ENCODE measurements around the gene HEATR3. TPM values are rescaled to one million over a fixed set of nuclear protein-coding genes. Genes with fewer than 3 reads are reported as not detected.

Gene HEATR3
- total and polyA plus RNA-seq, 3 donors from 2014 or later = 13.5 to 51.2 (median 44.0) TPM

- Histone ChIP-seq H3K4me3 (no peak overlapping the region), H3K9me3 (no peaks in the 10 kb centered on the region), H3K4me1 (no peaks in the 10 kb centered on the region), H3K27me3 (no peaks in the 10 kb centered on the region), H3K36me3 (ENCODE audit: low read depth, missing control alignments) (no peaks in the 10 kb centered on the region), H3K27ac (no peak overlapping the region)
- 89 to 95% methylated on average over 6 of the region's 6 CpGs for WGBS, 2 donors
- no peak for DNase-seq
- TF ChIP-seq POLR2A (IDR thresholded peaks at IDR 0.05) = no peak
- intact Hi-C loops (cut with DNase I; ENCODE audit: low total_unique reads) = no loop called here
Observed at GRCh38 chr16:50046853-50047252, 18.9 kb upstream of the HEATR3 start.

GRCh38 chr16:50047864-50048263, 17.9 kb upstream of the HEATR3 start:
- intact Hi-C loops (cut with DNase I; ENCODE audit: low total_unique reads) = no loop called here
- 69 to 82% methylated on average over 2 of the region's 2 CpGs for WGBS, 2 donors
- no peak for DNase-seq
- Histone ChIP-seq H3K4me1 (no peaks in the 10 kb centered on the region), H3K9me3 (no peaks in the 10 kb centered on the region), H3K27me3 (no peaks in the 10 kb centered on the region), H3K36me3 (ENCODE audit: low read depth, missing control alignments) (no peaks in the 10 kb centered on the region), H3K4me3 (no peak overlapping the region), H3K27ac (no peak overlapping the region)
- TF ChIP-seq CTCF (IDR thresholded peaks at IDR 0.05) (no peak), POLR2A (IDR thresholded peaks at IDR 0.05) (no peak)

- TF ChIP-seq CTCF (IDR thresholded peaks at IDR 0.05) (no peak), POLR2A (IDR thresholded peaks at IDR 0.05) (no peak)
- H3K4me1 ChIP-seq = no peaks in the 10 kb centered on the region
- no peaks in the 10 kb centered on the region for H3K36me3 ChIP-seq (ENCODE audit: low read depth, missing control alignments)
- H3K27ac ChIP-seq = no peak overlapping the region
- intact Hi-C loops (cut with DNase I; ENCODE audit: low total_unique reads) = no loop called here
- H3K4me3 ChIP-seq = no peak overlapping the region
- 49 to 56% methylated on average over 2 of the region's 2 CpGs for WGBS, 2 donors
- no peaks in the 10 kb centered on the region for H3K27me3 ChIP-seq
- H3K9me3 ChIP-seq = no peaks in the 10 kb centered on the region
- DNase-seq = no peak
Observed at GRCh38 chr16:50050802-50051201, 15.0 kb upstream of the HEATR3 start.

- 94 to 99% methylated on average over 4 of the region's 4 CpGs for whole genome bisulfite sequencing, 2 donors
- Histone ChIP-seq H3K4me1 (no peaks in the 10 kb centered on the region), H3K4me3 (no peak overlapping the region), H3K36me3 (ENCODE audit: low read depth, missing control alignments) (no peaks in the 10 kb centered on the region), H3K27ac (no peak overlapping the region), H3K9me3 (no peaks in the 10 kb centered on the region), H3K27me3 (no peaks in the 10 kb centered on the region)
- DNase-seq = no peak
- intact Hi-C loops (cut with DNase I; ENCODE audit: low total_unique reads) = no loop called here
- TF ChIP-seq POLR2A (IDR thresholded peaks at IDR 0.05) = no peak
- no peak for TF ChIP-seq CTCF (IDR thresholded peaks at IDR 0.05)
Observed at GRCh38 chr16:50056226-50056625, 9.5 kb upstream of the HEATR3 start.

GRCh38 chr16:50058091-50058771, 7.5 kb upstream of the HEATR3 start:
- WGBS, 2 donors = 90 to 94% methylated on average over 24 to 28 of the region's 28 CpGs
- intact Hi-C loops (cut with DNase I; ENCODE audit: low total_unique reads) = no loop called here
- DNase-seq = no peak
- no peaks in the 10 kb centered on the region for H3K9me3 ChIP-seq
- H3K4me1 ChIP-seq = no peaks in the 10 kb centered on the region
- no peak overlapping the region for H3K4me3 ChIP-seq
- no peaks in the 10 kb centered on the region for H3K36me3 ChIP-seq (ENCODE audit: low read depth, missing control alignments)
- H3K27ac ChIP-seq = no peak overlapping the region
- no peaks in the 10 kb centered on the region for H3K27me3 ChIP-seq
- TF ChIP-seq POLR2A (IDR thresholded peaks at IDR 0.05) (no peak), CTCF (IDR thresholded peaks at IDR 0.05) (no peak)
